Left lung (tissue), 10 donors: Measurements from ENCODE around the gene PPP1R16B. TPM values are rescaled to one million over a fixed set of nuclear protein-coding genes. Genes with fewer than 3 reads are reported as not detected.

ENCODE experiments used
- ATAC-seq: fragments of 200-7000 bp; cut with Tn5 transposase; one replicate; pipeline ENCODE4 v1.9.1; 2020; ENCODE audit warnings: moderate library complexity
- DNase-seq, 4 donors: peaks; one replicate each; pipeline ENCODE4 v3.0.0-alpha.2; 2013 to 2020
- H3K27ac ChIP-seq, 2 donors: fragments of 200-600 bp; sonication (generic) in 1 of 2; one replicate each; pipeline versions ENCODE4 v1.5.0 to v1.8.0; 2020 to 2021
- H3K27me3 ChIP-seq, 2 donors: fragments of 200-600 bp; sonication (generic) in 1 of 2; one replicate each; pipeline versions ENCODE4 v1.5.0 to v1.8.0; 2020 to 2021
- H3K36me3 ChIP-seq, 2 donors: fragments of 200-600 bp; sonication (generic) in 1 of 2; one replicate each; pipeline versions ENCODE4 v1.5.0 to v1.8.0; 2020 to 2021
- H3K4me1 ChIP-seq, 2 donors: fragments of 200-600 bp; one replicate each; pipeline ENCODE4 v1.8.0; 2021
- H3K4me3 ChIP-seq, 2 donors: fragments of 200-600 bp; sonication (generic) in 1 of 2; one replicate each; pipeline versions ENCODE4 v1.5.0 to v1.8.0; 2020 to 2021; ENCODE audit warnings: mild to moderate bottlenecking in 1 of 2
- H3K9me3 ChIP-seq, 2 donors: fragments of 200-600 bp; sonication (generic) in 1 of 2; one replicate each; pipeline versions ENCODE4 v1.5.0 to v1.8.0; 2020 to 2021
- intact Hi-C, 2 donors: fragments of 100-400 bp; cut with DNase I; formaldehyde crosslinking; loops; one replicate each; pipeline versions ENCODE4 v1.11.2 to v1.14.2; 2022
- polyA plus RNA-seq, 6 donors: library from polyadenylated mRNA; unstranded; fragments of 120-200 nt; gene quantifications; one replicate each; pipeline ENCODE4 v1.2.1, GENCODE V29; 2013; ENCODE audit not compliant: insufficient read length in 6 of 6
- total RNA-seq, 2 donors: library from RNA; stranded (reverse); fragmentation: NEBNext Ultra II Directional; extraction: Animal tissue kit (Norgen Biotek cat#: 25700); gene quantifications; one replicate each; pipeline ENCODE4 v1.2.1, GENCODE V29; 2021
- TF ChIP-seq, protein P1 (sequence below), 2 donors: fragments of 200-600 bp; sonication (generic) in 1 of 2; IDR thresholded peaks; one replicate each; pipeline versions ENCODE4 v1.5.0 to v1.8.0; 2021; ENCODE audit warnings: antibody characterized with exemption in 2 of 2
- donor health status: DM: no; HTN: yes; CAD: no.
- donor health status: DM: no; HTN: no; CAD: no.

The PPP1R16B gene
- total and polyA plus RNA-seq, 8 donors, result 5.4 to 10.8 (median 7.8) TPM

DNA sequence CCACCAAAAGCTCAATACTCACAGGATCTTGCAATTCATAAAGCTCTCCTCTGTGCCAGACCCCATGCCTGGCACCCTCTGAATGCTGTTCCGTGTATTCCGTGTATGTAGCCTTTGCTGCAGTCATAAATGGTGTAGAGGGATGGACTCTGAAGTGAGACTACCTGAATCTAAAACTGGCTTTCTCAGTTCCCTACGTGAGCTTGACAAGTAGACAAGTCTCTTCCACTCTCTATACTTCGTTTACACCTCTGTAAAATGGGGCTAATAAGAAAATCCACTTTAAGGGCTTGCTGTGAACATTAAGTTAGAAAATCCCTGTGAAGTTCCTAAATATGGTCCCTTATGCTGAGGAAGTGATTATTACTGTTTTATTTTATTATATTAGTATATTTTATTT, 31.5 kb downstream of the PPP1R16B start:
- no peak for DNase-seq
- no peak for ATAC-seq
- H3K4me3 ChIP-seq, result no peak overlapping the region
- TF ChIP-seq, protein P1, sequence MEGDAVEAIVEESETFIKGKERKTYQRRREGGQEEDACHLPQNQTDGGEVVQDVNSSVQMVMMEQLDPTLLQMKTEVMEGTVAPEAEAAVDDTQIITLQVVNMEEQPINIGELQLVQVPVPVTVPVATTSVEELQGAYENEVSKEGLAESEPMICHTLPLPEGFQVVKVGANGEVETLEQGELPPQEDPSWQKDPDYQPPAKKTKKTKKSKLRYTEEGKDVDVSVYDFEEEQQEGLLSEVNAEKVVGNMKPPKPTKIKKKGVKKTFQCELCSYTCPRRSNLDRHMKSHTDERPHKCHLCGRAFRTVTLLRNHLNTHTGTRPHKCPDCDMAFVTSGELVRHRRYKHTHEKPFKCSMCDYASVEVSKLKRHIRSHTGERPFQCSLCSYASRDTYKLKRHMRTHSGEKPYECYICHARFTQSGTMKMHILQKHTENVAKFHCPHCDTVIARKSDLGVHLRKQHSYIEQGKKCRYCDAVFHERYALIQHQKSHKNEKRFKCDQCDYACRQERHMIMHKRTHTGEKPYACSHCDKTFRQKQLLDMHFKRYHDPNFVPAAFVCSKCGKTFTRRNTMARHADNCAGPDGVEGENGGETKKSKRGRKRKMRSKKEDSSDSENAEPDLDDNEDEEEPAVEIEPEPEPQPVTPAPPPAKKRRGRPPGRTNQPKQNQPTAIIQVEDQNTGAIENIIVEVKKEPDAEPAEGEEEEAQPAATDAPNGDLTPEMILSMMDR (IDR thresholded peaks at IDR 0.05), result no peak
- H3K27me3 ChIP-seq, result peaks cover 0 to 8% of the 10 kb centered on the region in 2 donors
- H3K27ac ChIP-seq, result no peak overlapping the region
- H3K36me3 ChIP-seq, result no peaks in the 10 kb centered on the region
- intact Hi-C loops, result no loop called here
- peaks cover 0 to 6% of the 10 kb centered on the region in 2 donors for H3K4me1 ChIP-seq
- H3K9me3 ChIP-seq, result no peaks in the 10 kb centered on the region

GRCh38 chr20:38838326-38838725, 32.8 kb downstream of the PPP1R16B start:
- TF ChIP-seq, protein P1 (IDR thresholded peaks at IDR 0.05), result no peak
- DNase-seq (no peak), ATAC-seq (no peak)
- H3K4me3 ChIP-seq, result no peak overlapping the region
- no peak overlapping the region for H3K27ac ChIP-seq
- intact Hi-C loops, result no loop called here
- no peaks in the 10 kb centered on the region for H3K36me3 ChIP-seq
- no peaks in the 10 kb centered on the region for H3K9me3 ChIP-seq
- peaks cover 0 to 8% of the 10 kb centered on the region in 2 donors for H3K27me3 ChIP-seq
- H3K4me1 ChIP-seq, result peaks cover 0 to 12% of the 10 kb centered on the region in 2 donors

DNA sequence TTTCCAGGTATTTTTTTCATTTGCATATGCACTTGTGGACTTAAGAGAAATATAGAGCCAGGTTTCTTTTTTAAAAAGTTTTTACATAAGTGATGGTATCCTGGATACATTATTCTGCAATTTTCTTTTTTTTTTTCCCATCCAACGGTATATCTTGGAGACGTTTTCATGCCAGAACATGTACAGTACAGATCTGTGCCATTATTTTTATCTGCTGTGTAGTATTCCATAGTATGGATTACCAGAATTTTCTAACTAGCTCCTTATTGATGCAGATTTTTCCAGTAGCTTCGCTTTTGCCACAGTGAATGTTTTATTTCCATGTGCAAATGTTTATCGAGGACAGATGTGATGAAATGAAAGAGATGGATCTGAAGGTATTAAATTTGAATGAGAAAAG, 34.1 kb downstream of the PPP1R16B start:
- Histone ChIP-seq H3K4me3 (no peak overlapping the region), H3K4me1 (peaks cover 0 to 12% of the 10 kb centered on the region in 2 donors), H3K27me3 (peaks cover 0 to 8% of the 10 kb centered on the region in 2 donors), H3K36me3 (no peaks in the 10 kb centered on the region), H3K9me3 (no peaks in the 10 kb centered on the region), H3K27ac (no peak overlapping the region)
- DNase-seq, result no peak
- TF ChIP-seq, protein P1 (IDR thresholded peaks at IDR 0.05), result no peak
- intact Hi-C loops, result no loop called here
- no peak for ATAC-seq

DNA sequence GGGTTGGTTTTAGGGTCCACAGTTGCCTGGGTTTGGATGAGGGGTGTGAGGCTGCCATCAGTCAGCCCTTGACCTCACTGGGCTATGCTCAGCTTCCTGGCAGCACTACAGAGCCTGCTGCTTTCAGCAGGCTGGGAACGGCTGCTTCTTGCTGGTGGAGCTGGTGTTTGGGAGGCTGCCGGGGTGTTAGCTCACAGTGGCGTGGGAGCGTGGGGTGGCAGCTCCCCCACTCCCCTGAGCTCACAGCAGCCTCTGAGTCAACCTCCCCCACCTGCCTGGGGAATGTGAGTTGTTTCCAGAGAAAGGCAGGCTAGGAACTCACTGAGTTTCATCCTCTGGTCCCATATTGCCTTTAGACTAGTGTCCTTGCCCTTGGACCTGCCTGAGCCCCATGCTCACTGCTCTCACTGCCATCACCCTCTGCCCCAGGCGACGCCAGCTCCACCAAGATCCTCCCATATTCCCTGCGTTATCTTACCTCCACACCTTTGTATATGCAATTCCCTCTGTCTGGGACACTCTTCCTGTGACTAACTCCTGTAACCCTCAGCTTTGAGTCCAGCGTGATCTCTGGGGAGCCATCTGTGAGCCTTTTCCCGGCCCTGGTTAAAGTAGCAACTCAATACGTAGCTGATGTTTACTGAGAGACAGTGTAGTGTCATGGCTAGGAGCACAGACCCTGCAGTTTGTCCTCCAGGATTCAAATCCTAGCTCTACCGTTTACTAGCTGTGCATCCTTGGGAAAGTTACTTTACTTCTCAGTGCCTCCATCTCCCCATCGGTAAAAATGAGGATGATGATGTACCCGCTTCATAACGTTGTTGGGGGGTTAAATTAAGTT, 34.8 kb downstream of the PPP1R16B start:
- H3K27ac ChIP-seq, result no peak overlapping the region

DNA sequence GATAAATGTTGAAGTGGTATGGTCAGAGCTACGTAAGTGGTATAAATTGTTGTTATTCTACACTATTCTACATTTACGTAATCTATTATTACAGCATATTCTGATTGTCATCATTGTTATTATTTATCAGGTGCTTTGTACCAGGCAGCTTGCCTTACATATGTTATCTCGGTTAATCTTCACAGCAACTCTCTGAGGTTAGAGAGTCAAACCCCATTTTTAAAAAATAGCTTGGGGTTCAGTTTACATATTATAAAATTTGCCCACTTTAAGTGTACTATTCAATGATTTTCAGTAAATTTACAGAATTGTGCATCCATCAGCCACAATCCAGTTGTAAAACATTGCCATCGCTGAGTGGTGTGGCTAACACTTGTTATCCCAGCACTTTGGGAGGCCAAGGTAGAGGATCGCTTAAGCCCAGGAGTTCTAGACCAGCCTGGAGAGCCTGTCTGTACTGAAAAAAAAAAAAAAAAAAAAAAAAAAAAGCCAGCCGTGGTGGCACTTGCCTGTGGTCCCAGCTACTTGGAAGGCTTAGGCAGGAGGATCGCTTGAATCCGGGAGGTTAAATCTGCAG, 35.5 kb downstream of the PPP1R16B start:
- TF ChIP-seq, protein P1 (IDR thresholded peaks at IDR 0.05), result no peak
- no peaks in the 10 kb centered on the region for H3K36me3 ChIP-seq
- intact Hi-C loops, result no loop called here
- no peak overlapping the region for H3K4me3 ChIP-seq
- peaks cover 0 to 12% of the 10 kb centered on the region in 2 donors for H3K4me1 ChIP-seq
- peaks cover 0 to 8% of the 10 kb centered on the region in 2 donors for H3K27me3 ChIP-seq
- no peaks in the 10 kb centered on the region for H3K9me3 ChIP-seq
- no peak for ATAC-seq
- DNase-seq, result no peak
- H3K27ac ChIP-seq, result no peak overlapping the region

More for the DNA sequence above, 34.8 kb downstream of the PPP1R16B start:
- ATAC-seq (no peak), DNase-seq (no peak)
- Histone ChIP-seq H3K4me1 (peaks cover 0 to 12% of the 10 kb centered on the region in 2 donors), H3K27me3 (peaks cover 0 to 8% of the 10 kb centered on the region in 2 donors), H3K36me3 (no peaks in the 10 kb centered on the region), H3K4me3 (no peak overlapping the region), H3K9me3 (no peaks in the 10 kb centered on the region)
- TF ChIP-seq, protein P1 (IDR thresholded peaks at IDR 0.05), result no peak
- intact Hi-C loops, result no loop called here
